Measurements from ENCODE around the gene OR6C2.
"Not testable (repeated sequence)": the region's sequence is repeated elsewhere in the genome, so short reads cannot be mapped to it uniquely, and the experiment has no call there.

The OR6C2 gene

DNA sequence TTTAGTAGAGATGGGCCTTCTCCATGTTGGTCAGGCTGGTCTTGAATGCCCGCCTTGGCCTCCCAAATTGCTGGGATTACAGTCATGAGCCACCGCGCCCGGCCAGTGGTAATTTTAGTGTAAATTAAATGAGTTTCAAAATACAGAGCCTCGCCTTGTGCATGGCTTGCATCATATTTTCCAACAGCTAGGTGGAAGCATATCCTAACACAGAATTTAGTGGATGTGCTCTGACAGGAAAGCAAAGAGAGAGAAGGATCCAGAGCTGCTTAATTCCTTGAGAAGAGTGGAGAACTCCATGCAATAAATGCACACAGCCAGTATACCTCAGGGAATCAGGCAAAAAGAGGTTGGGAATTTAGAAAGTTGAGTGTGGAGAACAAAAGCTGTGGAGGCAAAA, 2.5 kb downstream of the OR6C2 start:
- Histone ChIP-seq H3K36me3 (ENCODE audit: control insufficient read depth, insufficient read depth, low read length) (no peaks in the 10 kb centered on the region), H3K4me3 (replicated peaks; ENCODE audit: low read depth, low read length) (no peak overlapping the region), H3K27me3 (replicated peaks; ENCODE audit: control insufficient read depth, insufficient read depth, low read length) (no peaks in the 10 kb centered on the region)
- TF ChIP-seq, protein P1, sequence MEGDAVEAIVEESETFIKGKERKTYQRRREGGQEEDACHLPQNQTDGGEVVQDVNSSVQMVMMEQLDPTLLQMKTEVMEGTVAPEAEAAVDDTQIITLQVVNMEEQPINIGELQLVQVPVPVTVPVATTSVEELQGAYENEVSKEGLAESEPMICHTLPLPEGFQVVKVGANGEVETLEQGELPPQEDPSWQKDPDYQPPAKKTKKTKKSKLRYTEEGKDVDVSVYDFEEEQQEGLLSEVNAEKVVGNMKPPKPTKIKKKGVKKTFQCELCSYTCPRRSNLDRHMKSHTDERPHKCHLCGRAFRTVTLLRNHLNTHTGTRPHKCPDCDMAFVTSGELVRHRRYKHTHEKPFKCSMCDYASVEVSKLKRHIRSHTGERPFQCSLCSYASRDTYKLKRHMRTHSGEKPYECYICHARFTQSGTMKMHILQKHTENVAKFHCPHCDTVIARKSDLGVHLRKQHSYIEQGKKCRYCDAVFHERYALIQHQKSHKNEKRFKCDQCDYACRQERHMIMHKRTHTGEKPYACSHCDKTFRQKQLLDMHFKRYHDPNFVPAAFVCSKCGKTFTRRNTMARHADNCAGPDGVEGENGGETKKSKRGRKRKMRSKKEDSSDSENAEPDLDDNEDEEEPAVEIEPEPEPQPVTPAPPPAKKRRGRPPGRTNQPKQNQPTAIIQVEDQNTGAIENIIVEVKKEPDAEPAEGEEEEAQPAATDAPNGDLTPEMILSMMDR (IDR thresholded peaks at IDR 0.05; ENCODE audit: insufficient read depth, low read length, poor library complexity, severe bottlenecking), result no peak
- DNase-seq (ENCODE audit: extremely low read depth, insufficient read length), result no peak

DNA sequence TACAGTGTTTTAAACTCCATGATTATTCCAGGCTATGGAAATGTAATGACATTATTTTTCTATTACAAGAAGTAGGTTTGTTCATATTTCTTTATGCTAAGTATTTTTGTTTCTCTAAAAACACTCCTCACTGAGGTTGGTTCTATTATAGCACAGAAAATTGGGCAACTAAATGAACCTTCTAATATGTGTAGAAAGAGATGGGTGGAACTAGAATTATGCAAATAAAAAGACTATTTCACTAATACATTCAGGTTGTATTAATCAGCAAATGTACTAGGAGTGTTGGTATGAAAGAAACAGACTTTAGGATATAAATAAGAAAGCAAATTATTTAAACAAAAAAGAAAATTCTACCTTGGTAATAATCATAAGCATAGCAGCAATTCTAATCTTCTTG, 4.9 kb downstream of the OR6C2 start:
- Histone ChIP-seq H3K4me3 (replicated peaks; ENCODE audit: low read depth, low read length) (no peak overlapping the region), H3K27me3 (replicated peaks; ENCODE audit: control insufficient read depth, insufficient read depth, low read length) (no peaks in the 10 kb centered on the region), H3K36me3 (ENCODE audit: control insufficient read depth, insufficient read depth, low read length) (no peaks in the 10 kb centered on the region)
- TF ChIP-seq, protein P1 (IDR thresholded peaks at IDR 0.05; ENCODE audit: insufficient read depth, low read length, poor library complexity, severe bottlenecking), result no peak
- DNase-seq (ENCODE audit: extremely low read depth, insufficient read length), result no peak

DNA sequence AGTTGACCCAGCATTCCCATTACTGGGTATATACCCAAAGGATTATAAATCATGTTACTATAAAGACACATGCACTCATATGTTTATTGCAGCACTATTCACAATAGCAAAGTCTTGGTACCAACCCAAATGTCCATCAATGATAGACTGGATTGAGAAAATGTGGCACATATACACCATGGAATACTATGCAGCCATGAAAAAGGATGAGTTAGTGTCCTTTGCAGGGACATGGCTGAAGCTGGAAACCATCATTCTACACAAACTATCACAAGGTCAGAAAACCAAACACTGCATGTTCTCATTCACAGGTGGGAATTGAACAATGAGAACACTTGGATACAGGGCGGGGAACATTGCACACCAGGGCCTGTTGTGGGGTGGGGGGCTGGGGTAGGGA, 21.1 kb downstream of the OR6C2 start:
- H3K27me3 ChIP-seq (replicated peaks; ENCODE audit: control insufficient read depth, insufficient read depth, low read length); H3K36me3 ChIP-seq (ENCODE audit: control insufficient read depth, insufficient read depth, low read length); DNase-seq (ENCODE audit: extremely low read depth, insufficient read length); H3K4me3 ChIP-seq (replicated peaks; ENCODE audit: low read depth, low read length): not testable (repeated sequence)

DNA sequence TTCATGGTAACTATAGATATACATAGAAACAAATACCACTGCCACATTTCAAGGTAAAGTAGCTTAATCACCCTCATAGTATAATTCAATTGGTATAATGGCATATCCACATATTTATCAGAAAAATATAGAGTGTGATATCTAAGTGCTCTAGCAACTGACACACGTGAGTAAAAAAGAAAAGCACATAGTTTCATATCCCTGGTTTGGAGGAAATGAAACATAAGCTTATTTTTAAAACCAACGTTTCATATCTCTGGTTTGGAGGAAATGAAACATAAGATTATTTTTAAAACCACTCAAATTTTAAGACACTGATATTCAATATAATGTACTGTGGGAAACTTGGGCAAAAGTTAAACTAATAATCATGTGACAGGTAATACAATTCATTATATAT, 24.0 kb downstream of the OR6C2 start:
- DNase-seq (ENCODE audit: extremely low read depth, insufficient read length), result peak; percentile 26
- Histone ChIP-seq H3K4me3 (replicated peaks; ENCODE audit: low read depth, low read length) (no peak overlapping the region), H3K27me3 (replicated peaks; ENCODE audit: control insufficient read depth, insufficient read depth, low read length) (no peaks in the 10 kb centered on the region), H3K36me3 (ENCODE audit: control insufficient read depth, insufficient read depth, low read length) (no peaks in the 10 kb centered on the region)
- TF ChIP-seq, protein P1 (IDR thresholded peaks at IDR 0.05; ENCODE audit: insufficient read depth, low read length, poor library complexity, severe bottlenecking), result no peak

DNA sequence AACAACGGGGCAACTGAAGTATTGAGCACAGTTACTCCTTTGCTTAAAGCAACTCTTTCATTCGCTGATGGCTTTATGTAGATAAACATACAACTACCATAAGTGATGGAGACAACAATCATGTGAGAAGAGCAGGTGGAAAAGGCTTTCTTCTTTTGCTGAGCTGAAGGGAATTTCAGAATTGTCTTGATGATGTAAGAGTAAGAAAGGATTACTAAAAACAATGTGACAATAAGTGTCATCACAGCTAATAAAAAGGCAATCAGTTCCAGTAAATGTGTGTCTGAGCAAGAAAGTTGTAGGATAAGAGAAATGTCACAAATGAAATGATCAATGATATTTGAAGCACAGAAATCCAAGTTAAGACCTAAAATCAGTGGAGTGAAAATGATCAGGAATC, 25.4 kb downstream of the OR6C2 start:
- Histone ChIP-seq H3K4me3 (replicated peaks; ENCODE audit: low read depth, low read length) (no peak overlapping the region), H3K27me3 (replicated peaks; ENCODE audit: control insufficient read depth, insufficient read depth, low read length) (no peaks in the 10 kb centered on the region), H3K36me3 (ENCODE audit: control insufficient read depth, insufficient read depth, low read length) (no peaks in the 10 kb centered on the region)
- no peak for DNase-seq (ENCODE audit: extremely low read depth, insufficient read length)
- TF ChIP-seq, protein P1 (IDR thresholded peaks at IDR 0.05; ENCODE audit: insufficient read depth, low read length, poor library complexity, severe bottlenecking), result no peak

DNA sequence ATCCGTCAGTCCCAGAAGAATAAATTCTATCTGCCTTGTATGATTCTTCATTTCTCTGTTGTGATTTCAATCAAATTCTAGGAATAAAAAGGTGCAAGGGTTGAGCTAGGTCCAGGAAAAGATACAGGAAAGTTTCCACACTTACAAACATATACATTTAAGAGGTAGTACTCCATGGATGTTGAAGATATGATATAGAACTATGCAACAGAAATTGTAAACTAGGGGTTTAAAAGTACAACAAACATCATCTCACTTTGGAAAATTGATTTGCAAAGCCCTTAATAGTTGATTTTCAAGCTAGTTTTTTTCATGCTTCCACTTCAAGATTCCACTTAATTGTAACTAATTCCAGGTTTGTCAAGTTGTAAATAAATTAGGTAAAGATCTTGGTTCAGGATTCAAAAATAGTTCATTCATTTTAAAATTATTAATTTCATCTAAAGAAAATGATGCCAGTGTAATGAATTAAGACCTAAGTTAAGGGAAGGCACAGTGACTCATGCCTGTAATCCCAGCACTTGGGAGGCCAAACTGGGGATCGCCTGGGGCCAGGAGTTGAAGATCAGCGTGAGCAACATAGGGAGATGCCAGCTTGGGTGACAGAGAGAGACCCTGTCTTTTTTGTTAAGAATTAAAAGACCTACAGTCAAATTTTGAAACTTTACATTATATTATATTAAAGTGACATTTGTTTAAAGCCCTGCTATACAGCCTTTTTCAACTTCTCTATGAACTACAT, 26.4 kb downstream of the OR6C2 start, which contains the start of gene OR6C70:
Gene OR6C70, minus strand, starts transcription at position 51 of the 742 bp plus-strand sequence. Its CDS starts 0 bp downstream, at position 51.
- TF ChIP-seq, protein P1 (IDR thresholded peaks at IDR 0.05; ENCODE audit: insufficient read depth, low read length, poor library complexity, severe bottlenecking), result no peak
- no peak within 1 kb of the TSS for H3K4me3 ChIP-seq (replicated peaks; ENCODE audit: low read depth, low read length)
- DNase-seq (ENCODE audit: extremely low read depth, insufficient read length), result no peak
- no peaks in the 10 kb centered on the region for H3K36me3 ChIP-seq (ENCODE audit: control insufficient read depth, insufficient read depth, low read length)
- no peaks in the 10 kb centered on the region for H3K27me3 ChIP-seq (replicated peaks; ENCODE audit: control insufficient read depth, insufficient read depth, low read length)

Data from GM06990 (cell line).